Measurements from ENCODE around the gene TRPC3.

- TF ChIP-seq CTCF (IDR thresholded peaks at IDR 0.05) (no peak), POLR2A (IDR thresholded peaks at IDR 0.05) (no peak), EP300 (IDR thresholded peaks at IDR 0.05) (no peak)
These were observed 70.7 kb downstream of the TRPC3 start for GRCh38 chr4:121881158-121881557.

Data from ovary (tissue), 3 donors.